HepG2 (cell line): ENCODE measurements around the gene A3GALT2. TPM values are rescaled to one million over a fixed set of nuclear protein-coding genes. Genes with fewer than 3 reads are reported as not detected.

Experiments used
- MXD4 ChIP-seq: IDR thresholded peaks from 2 replicates; pipeline ENCODE4 v1.6.1; 2016; ENCODE audit warnings: mild to moderate bottlenecking, missing biosample characterization, missing genetic modification reagents
- PHF20 ChIP-seq: sonication (generic); formaldehyde crosslinking; IDR thresholded peaks from 2 replicates; pipeline ENCODE4 v1.5.0; 2020; ENCODE audit warnings: mild to moderate bottlenecking, missing genetic modification reagents
- ZNF263 ChIP-seq: sonication (generic); formaldehyde crosslinking; IDR thresholded peaks from 2 replicates; pipeline ENCODE4 v1.4.0; 2020; ENCODE audit warnings: missing genetic modification reagents
- ZNF709 ChIP-seq: sonication (generic); formaldehyde crosslinking; IDR thresholded peaks from 2 replicates; pipeline ENCODE4 v1.5.0; 2020; ENCODE audit warnings: mild to moderate bottlenecking, missing genetic modification reagents
- polyA plus RNA-seq, 8 experiments: library from polyadenylated mRNA; depleted of rRNA in 3 of 8; stranded (reverse) in 7 of 8; unstranded in 1 of 8; fragments of >200 nt; fragmentation: Illumina TruSeq in 4 of 8; extraction: Trizol in 4 of 8; gene quantifications; 2 replicates each; pipeline versions ENCODE4 v1.2.1 to v1.2.3, GENCODE V29; 2011 to 2016; ENCODE audit warnings: low read depth in 4 of 8, missing spikeins in 1 of 8, mixed read lengths in 1 of 8; ENCODE audit not compliant: insufficient read depth in 1 of 8
- total RNA-seq, 5 experiments: library from RNA; depleted of rRNA; stranded (reverse); fragments of >200 nt; fragmentation: Illumina TruSeq; extraction: Trizol; gene quantifications; 2 replicates each; pipeline ENCODE4 v1.2.3, GENCODE V29; 2016; ENCODE audit warnings: low read depth in 1 of 5
- TF ChIP-seq, protein P1 (sequence below): IDR thresholded peaks from 2 replicates; pipeline ENCODE4 v1.4.0; 2020; ENCODE audit warnings: mild to moderate bottlenecking, missing genetic modification reagents
- TF ChIP-seq, protein P2 (sequence below): sonication (generic); formaldehyde crosslinking; IDR thresholded peaks from one replicate; pipeline ENCODE4 v1.5.1; 2020; ENCODE audit warnings: mild to moderate bottlenecking, missing genetic modification reagents; ENCODE audit errors: not compliant biosample characterization
- TF ChIP-seq, protein P3 (sequence below): sonication (generic); formaldehyde crosslinking; IDR thresholded peaks from 2 replicates; pipeline ENCODE4 v1.4.0; 2020; ENCODE audit warnings: missing genetic modification reagents, borderline replicate concordance

A3GALT2 gene
- total and polyA plus RNA-seq, 2 of the 13 experiments (the other 11 are each of a cell fraction or from before 2014, with no cell fraction given) = not detected

DNA sequence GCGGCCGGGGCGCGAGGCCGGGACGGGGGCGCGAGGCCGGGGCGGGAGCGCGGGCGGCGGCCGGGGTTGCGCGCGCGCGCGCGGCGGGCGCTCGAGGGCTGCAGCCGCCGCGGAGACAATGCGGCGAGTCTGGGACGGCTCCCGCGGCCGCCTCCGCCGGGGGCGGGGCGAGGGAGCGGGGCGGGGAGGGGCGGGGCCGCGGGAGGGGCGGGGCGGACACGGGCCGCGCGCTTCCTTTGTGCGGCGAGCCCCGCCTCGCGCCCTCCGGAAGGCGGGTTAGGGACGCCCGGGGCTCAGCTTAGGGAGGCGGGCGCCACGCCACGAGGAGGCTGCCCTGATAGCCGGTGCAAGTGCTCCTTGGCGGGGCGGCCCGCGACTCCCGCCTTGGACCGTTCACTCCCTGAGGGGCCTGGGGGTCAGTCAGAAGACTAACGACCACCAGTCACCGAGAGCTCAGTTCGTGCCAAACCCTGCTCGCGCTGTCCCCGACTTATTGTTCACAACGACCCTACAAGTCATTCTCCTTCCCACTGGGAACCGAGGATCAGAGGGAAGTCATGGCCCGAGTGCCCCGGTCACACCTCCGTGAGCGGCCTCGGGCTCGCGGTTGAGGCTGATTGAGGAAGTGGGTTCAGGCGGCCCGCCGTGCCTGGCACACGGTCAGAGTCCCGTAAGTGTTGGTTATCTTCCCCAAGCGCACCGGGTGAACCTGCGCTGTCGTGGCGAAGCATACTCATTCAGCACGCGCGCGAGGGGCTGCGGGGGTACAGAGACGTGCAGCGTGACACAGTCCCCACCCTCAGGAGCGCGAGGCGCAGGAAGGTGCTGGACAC lies 29.1 kb upstream of the A3GALT2 start (continued):
- TF ChIP-seq, protein P1, sequence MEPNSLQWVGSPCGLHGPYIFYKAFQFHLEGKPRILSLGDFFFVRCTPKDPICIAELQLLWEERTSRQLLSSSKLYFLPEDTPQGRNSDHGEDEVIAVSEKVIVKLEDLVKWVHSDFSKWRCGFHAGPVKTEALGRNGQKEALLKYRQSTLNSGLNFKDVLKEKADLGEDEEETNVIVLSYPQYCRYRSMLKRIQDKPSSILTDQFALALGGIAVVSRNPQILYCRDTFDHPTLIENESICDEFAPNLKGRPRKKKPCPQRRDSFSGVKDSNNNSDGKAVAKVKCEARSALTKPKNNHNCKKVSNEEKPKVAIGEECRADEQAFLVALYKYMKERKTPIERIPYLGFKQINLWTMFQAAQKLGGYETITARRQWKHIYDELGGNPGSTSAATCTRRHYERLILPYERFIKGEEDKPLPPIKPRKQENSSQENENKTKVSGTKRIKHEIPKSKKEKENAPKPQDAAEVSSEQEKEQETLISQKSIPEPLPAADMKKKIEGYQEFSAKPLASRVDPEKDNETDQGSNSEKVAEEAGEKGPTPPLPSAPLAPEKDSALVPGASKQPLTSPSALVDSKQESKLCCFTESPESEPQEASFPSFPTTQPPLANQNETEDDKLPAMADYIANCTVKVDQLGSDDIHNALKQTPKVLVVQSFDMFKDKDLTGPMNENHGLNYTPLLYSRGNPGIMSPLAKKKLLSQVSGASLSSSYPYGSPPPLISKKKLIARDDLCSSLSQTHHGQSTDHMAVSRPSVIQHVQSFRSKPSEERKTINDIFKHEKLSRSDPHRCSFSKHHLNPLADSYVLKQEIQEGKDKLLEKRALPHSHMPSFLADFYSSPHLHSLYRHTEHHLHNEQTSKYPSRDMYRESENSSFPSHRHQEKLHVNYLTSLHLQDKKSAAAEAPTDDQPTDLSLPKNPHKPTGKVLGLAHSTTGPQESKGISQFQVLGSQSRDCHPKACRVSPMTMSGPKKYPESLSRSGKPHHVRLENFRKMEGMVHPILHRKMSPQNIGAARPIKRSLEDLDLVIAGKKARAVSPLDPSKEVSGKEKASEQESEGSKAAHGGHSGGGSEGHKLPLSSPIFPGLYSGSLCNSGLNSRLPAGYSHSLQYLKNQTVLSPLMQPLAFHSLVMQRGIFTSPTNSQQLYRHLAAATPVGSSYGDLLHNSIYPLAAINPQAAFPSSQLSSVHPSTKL (CRISPR knock-in tag) = peak; percentile 26; the same call in 1 of the 2 replicates
- TF ChIP-seq ZNF263 (peak; percentile 81), PHF20 (peak; percentile 29; the same call in 1 of the 2 replicates), ZNF709 (CRISPR knock-in tag) (peak; percentile 76; the same call in 1 of the 2 replicates), MXD4 (CRISPR knock-in tag) (peak; percentile 69; the same call in 1 of the 2 replicates)
- TF ChIP-seq, protein P2, sequence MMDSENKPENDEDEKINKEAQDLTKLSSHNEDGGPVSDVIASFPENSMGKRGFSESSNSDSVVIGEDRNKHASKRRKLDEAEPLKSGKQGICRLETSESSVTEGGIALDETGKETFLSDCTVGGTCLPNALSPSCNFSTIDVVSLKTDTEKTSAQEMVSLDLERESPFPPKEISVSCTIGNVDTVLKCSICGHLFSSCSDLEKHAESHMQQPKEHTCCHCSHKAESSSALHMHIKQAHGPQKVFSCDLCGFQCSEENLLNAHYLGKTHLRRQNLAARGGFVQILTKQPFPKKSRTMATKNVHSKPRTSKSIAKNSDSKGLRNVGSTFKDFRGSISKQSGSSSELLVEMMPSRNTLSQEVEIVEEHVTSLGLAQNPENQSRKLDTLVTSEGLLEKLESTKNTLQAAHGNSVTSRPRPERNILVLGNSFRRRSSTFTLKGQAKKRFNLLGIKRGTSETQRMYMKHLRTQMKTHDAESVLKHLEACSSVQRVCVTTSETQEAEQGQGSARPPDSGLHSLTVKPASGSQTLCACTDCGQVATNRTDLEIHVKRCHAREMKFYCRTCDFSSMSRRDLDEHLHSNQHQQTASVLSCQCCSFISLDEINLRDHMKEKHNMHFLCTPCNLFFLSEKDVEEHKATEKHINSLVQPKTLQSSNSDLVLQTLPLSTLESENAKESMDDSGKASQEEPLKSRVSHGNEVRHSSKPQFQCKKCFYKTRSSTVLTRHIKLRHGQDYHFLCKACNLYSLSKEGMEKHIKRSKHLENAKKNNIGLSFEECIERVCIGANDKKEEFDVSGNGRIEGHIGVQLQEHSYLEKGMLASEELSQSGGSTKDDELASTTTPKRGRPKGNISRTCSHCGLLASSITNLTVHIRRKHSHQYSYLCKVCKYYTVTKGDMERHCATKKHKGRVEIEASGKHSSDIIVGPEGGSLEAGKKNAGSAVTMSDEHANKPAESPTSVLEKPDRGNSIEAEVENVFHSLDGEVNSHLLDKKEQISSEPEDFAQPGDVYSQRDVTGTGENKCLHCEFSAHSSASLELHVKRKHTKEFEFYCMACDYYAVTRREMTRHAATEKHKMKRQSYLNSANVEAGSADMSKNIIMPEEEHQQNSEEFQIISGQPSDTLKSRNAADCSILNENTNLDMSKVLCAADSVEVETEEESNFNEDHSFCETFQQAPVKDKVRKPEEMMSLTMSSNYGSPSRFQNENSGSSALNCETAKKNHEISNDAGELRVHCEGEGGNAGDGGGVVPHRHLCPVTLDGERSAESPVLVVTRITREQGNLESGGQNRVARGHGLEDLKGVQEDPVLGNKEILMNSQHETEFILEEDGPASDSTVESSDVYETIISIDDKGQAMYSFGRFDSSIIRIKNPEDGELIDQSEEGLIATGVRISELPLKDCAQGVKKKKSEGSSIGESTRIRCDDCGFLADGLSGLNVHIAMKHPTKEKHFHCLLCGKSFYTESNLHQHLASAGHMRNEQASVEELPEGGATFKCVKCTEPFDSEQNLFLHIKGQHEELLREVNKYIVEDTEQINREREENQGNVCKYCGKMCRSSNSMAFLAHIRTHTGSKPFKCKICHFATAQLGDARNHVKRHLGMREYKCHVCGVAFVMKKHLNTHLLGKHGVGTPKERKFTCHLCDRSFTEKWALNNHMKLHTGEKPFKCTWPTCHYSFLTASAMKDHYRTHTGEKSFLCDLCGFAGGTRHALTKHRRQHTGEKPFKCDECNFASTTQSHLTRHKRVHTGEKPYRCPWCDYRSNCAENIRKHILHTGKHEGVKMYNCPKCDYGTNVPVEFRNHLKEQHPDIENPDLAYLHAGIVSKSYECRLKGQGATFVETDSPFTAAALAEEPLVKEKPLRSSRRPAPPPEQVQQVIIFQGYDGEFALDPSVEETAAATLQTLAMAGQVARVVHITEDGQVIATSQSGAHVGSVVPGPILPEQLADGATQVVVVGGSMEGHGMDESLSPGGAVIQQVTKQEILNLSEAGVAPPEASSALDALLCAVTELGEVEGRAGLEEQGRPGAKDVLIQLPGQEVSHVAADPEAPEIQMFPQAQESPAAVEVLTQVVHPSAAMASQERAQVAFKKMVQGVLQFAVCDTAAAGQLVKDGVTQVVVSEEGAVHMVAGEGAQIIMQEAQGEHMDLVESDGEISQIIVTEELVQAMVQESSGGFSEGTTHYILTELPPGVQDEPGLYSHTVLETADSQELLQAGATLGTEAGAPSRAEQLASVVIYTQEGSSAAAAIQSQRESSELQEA (CRISPR knock-in tag) = peak; percentile 89
- TF ChIP-seq, protein P3, sequence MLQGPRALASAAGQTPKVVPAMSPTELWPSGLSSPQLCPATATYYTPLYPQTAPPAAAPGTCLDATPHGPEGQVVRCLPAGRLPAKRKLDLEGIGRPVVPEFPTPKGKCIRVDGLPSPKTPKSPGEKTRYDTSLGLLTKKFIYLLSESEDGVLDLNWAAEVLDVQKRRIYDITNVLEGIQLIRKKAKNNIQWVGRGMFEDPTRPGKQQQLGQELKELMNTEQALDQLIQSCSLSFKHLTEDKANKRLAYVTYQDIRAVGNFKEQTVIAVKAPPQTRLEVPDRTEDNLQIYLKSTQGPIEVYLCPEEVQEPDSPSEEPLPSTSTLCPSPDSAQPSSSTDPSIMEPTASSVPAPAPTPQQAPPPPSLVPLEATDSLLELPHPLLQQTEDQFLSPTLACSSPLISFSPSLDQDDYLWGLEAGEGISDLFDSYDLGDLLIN (CRISPR knock-in tag) = peak; percentile 69; the same call in 1 of the 2 replicates
